ENCODE results near the gene S100PBP. TPM values are rescaled to one million over a fixed set of nuclear protein-coding genes. Genes with fewer than 3 reads are reported as not detected.

The S100PBP gene
- total and polyA plus RNA-seq, 2 of the 4 experiments (the other 2 are of a cell fraction): 13.9 to 20.3 TPM

- CTCF ChIA-PET: interaction anchor here (1.3 to 5.7 kb wide), 3 partner anchors 46 to 254 kb away, joined by 3 to 52 read pairs (median 3); no protein-coding TSS in a partner anchor
- intact Hi-C loops (cut with micrococcal nuclease): no loop called here
- H4K5ac ChIP-seq (ENCODE audit: low read depth, low read length): no peak overlapping the region
Measured at GRCh38 chr1:32774464-32774808, 43.0 kb upstream of the S100PBP start.

More at GRCh38 chr1:32774464-32774808, 43.0 kb upstream of the S100PBP start:
- Histone ChIP-seq H3K14ac (replicated peaks; ENCODE audit: low read depth, low read length) (no peak overlapping the region), H3K79me1 (ENCODE audit: low read depth in 1 of 2, low read length in 2 of 2) (peaks cover 0 to 14% of the 10 kb centered on the region in 2 experiments; a peak in 2 of 4 replicates), H2BK120ac (ENCODE audit: low read depth, low read length) (no peak overlapping the region), H2AK9ac (replicated peaks; ENCODE audit: low read depth, low read length, poor library complexity) (peak overlapping the region; percentile 25), H3K56ac (ENCODE audit: extremely low read depth, insufficient read depth, low read length) (no peak overlapping the region), H3K23ac (ENCODE audit: low read depth, low read length) (no peak overlapping the region), H3K9me1 (ENCODE audit: insufficient read depth, low read length) (no peaks in the 10 kb centered on the region; the same call in 1 of the 2 replicates), H4K20me1 (ENCODE audit: insufficient read depth, low read length) (peaks cover 18% of the 10 kb centered on the region; the same call in 1 of the 2 replicates), H3K4ac (ENCODE audit: low read depth, low read length) (no peak overlapping the region), H2BK5ac (ENCODE audit: low read depth, low read length, poor library complexity, severe bottlenecking) (no peak overlapping the region), H2BK15ac (ENCODE audit: low read depth, low read length) (no peak overlapping the region), H3K27ac (ENCODE audit: insufficient read depth, low read length) (no peak overlapping the region), H3K4me3 (ENCODE audit: insufficient read depth, low read depth, low read length) (no peak overlapping the region), H2AFZ (replicated peaks; ENCODE audit: low read length, poor library complexity) (no peak overlapping the region), H3K18ac (ENCODE audit: low read depth, low read length) (no peak overlapping the region), H3K9ac (ENCODE audit: low read depth, low read length) (no peak overlapping the region), H2AK5ac (ENCODE audit: low read depth, low read length) (no peak overlapping the region), H3K4me2 (ENCODE audit: low read depth, low read length) (no peak overlapping the region), H4K91ac (ENCODE audit: insufficient read depth, low read depth, low read length) (no peak overlapping the region), H3K4me1 (ENCODE audit: control insufficient read depth, insufficient read depth, low read length) (peaks cover 6% of the 10 kb centered on the region), H3K9me3 (ENCODE audit: control insufficient read depth, insufficient read depth, low read length) (no peaks in the 10 kb centered on the region), H3K27me3 (ENCODE audit: control insufficient read depth, insufficient read depth, low read length) (no peaks in the 10 kb centered on the region), H2BK20ac (ENCODE audit: low read depth, low read length) (no peak overlapping the region), H4K8ac (ENCODE audit: low read depth in 2 of 2, low read length in 2 of 2) (no peak overlapping the region), H3K36me3 (ENCODE audit: control insufficient read depth, insufficient read depth, low read length) (peaks cover 50% of the 10 kb centered on the region)
- no peak for DNase-seq
- BruUV-seq (replicated peaks): no TSS peak
- POLR2A ChIA-PET (ENCODE audit: unreplicated experiment): no interaction called here
- no peak for TF ChIP-seq BHLHE40 (IDR thresholded peaks at IDR 0.05; ENCODE audit: low read depth, low read length)
- TF ChIP-seq USF2 (IDR thresholded peaks at IDR 0.05; ENCODE audit: low read depth, low read length): no peak
- TF ChIP-seq CEBPB (IDR thresholded peaks at IDR 0.05; ENCODE audit: low read depth, low read length): no peak
- no peak for TF ChIP-seq MXI1 (IDR thresholded peaks at IDR 0.05; ENCODE audit: borderline replicate concordance, low read depth, low read length)
- TF ChIP-seq RFX5 (IDR thresholded peaks at IDR 0.05; ENCODE audit: low read depth, low read length): no peak
- no peak for TF ChIP-seq FOS (IDR thresholded peaks at IDR 0.05; ENCODE audit: low read depth, low read length)
- TF ChIP-seq CHD1 (IDR thresholded peaks at IDR 0.05; ENCODE audit: low read depth, low read length): no peak
- TF ChIP-seq RAD21 (IDR thresholded peaks at IDR 0.05; ENCODE audit: low read length): no peak
- no peak for TF ChIP-seq RCOR1 (IDR thresholded peaks at IDR 0.05; ENCODE audit: insufficient replicate concordance, low read length)
- TF ChIP-seq MAFK (IDR thresholded peaks at IDR 0.05; ENCODE audit: low read depth, low read length): no peak
- no peak for TF ChIP-seq POLR2A (IDR thresholded peaks at IDR 0.05; ENCODE audit: low read depth, low read length)
- TF ChIP-seq CTCF (conservative IDR thresholded peaks at IDR 0.05; ENCODE audit: low read depth, low read length): no peak
- TF ChIP-seq ELK1 (IDR thresholded peaks at IDR 0.05; ENCODE audit: borderline replicate concordance, low read depth, low read length): no peak
- in situ Hi-C loops (cut with MboI; ENCODE audit: low sequenced_read_pairs) (no loop called here), dilution Hi-C loops (cut with HindIII; ENCODE audit: low sequenced_read_pairs, unreplicated experiment) (no loop called here)
- no peak for ATAC-seq (ENCODE audit: low read depth)
